Measurements from ENCODE around the gene SLC4A2.
A peak's percentile ranks its signal among the peaks of the same experiment; 100 is the strongest.

SLC4A2 gene

GRCh38 chr7:151081170-151082101 lies 22.0 kb downstream of the SLC4A2 start:
- DNase-seq = no peak

DNA sequence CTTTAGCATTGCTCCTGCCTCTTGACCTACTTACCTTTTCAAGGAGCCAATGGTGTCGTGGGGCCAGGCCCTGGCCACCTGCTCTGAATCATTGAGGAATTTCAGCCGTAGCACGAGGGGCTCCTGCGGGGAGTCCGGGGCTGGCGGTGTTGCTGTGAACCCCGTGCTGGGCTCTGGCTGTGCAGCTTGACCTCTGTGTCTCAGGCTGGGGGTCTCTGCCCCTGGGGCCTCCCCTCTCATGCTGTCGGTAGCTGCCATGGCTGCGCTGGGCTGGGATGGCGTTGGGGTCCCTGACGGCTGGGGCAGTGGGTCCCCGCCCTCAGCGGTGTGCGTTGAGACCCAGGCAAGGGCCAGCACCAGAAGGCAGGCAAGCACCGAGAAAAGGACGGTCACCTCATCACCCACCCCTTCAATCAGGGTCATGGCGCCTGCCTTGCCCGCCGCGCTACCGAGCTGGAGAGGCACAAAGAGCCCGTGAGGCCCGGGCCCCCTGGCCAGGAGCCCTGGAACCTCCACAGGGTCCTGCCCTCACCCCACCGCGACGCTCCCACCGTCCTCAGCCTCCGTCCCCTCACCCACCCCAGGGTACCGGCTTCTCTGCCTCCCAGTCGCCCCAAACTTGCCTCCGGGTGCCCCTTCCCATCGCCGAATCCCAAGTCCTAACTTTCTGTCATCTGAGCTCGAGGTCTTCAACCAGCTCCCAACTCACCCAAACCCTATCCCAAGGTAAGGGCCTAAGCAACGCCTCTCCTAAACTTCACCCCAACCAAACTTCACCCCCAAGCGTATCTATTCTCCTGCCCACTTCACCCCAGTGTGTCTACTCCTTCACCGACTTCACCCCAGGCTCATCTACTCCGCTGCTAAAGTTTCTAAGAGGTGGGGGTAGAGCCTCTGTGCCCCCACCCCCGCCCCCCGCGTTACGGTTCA lies 23.0 kb downstream of the SLC4A2 start:
- no peak for DNase-seq

DNA sequence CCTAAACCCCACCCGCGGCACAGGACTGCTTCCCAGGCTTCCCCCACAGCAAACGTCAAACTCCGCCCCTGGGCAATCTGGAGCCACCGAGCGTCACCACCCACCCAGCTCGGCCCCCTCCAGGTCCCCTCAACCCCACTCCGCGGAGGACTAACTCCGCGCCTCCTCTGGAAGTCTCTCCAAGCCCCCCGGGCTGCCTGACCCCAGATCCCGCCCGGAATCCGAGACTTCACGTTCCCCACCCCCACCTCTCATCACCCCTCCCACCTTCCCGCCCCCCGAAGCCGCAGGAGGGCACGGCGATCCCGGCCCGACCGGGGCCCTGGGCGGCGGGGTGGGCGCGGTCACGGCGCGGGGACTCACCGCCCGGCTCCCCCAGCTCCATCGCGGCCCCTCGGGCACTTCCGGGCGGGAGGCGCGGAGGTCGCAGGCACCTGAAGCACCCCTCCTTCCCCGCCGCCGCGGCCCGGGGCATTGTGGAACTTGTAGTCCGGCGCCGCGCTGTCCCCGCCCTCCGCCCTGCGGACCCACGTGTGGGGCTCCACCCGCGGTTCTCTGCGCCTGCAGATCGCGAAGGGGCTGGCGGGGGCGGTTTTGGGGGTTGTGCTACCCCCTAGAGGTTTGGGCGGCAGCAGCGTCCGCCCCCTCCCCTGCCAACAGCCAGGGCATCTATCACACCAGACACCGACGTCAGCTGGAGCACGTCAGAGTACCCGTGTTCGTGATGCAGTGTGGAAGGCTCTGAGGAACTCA lies 23.9 kb downstream of the SLC4A2 start, which contains the start of gene TMUB1:
TMUB1 (minus strand) TSS at position 423 of the 753 bp plus-strand sequence. CDS start 930 bp downstream, outside the sequence.
- peak; percentile 74 for DNase-seq

- no peak for DNase-seq
Observed at GRCh38 chr7:151083824-151084160, 24.4 kb downstream of the SLC4A2 start.

DNA sequence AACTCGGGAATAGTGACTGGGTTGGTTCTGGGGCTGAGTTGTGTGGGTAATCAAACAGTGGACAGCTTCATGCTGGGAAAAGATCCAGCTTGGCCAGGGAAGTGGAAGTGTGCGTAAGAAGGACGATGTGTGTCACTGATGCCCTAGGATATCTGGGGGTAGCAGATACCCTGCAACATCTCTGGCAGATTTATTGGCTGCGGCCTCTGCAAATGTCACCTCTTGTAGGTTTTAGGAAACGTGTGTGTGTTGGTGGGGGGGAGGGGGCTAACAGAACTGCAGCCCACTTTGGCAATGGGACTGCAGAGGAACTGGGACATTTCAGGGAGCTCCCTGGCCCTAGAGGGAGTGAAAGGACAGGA lies 25.9 kb downstream of the SLC4A2 start:
- no peak for DNase-seq

DNA sequence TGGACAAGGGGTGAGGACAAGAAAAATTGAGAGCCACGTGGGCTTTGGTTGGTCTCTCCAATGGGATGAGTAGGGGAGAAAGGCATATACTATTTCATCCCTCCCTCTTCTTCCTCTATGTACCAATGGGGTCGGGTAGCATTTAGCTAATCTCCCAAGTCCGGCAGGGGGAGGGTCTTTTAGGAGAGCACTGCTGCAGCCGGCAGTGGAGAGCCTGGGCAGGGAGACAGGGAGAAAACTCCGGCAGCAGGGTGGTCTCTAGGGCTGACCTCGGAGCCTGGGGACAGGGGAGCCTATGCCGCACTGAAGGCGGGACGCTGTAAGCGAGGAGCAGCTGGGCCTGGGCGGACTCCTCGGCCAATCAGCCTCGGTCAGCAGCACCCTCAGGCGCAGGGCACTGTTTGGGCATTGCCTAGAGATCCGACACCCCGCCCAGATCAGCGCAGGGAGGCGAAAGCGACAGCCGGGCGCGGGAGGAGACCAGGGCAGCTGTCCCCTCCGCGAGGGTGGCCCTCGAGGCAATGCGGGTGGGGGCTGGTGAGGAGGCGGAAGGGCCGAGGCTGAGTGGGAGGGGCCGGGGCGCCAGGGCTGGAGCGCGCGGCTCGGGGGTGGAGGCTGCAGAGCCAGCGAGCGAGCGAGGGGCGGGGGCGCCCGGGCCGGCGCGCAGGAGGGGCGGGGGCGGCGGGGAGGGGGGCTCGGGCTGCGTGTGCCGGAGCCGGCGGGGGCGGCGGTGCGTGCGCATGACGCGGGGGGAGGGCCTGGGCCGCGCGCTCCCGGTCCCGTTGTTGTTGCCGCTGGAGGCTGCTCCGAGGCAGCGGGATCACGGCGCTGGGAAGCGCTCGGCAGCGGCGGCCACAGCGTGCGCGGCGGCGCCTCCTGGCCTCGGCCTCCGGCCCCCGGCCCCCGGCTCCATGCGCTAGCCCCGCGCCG lies 26.6 kb downstream of the SLC4A2 start, which contains the start of gene AGAP3:
AGAP3 (plus strand) TSS at position 785 of the 930 bp plus-strand sequence. CDS start 267 bp downstream, outside the sequence.
- peak; percentile 29 for DNase-seq

- DNase-seq = no peak
Observed at GRCh38 chr7:151086802-151087244, 27.4 kb downstream of the SLC4A2 start.

- no peak for DNase-seq
Observed at GRCh38 chr7:151087245-151088018, 28.0 kb downstream of the SLC4A2 start.

DNA sequence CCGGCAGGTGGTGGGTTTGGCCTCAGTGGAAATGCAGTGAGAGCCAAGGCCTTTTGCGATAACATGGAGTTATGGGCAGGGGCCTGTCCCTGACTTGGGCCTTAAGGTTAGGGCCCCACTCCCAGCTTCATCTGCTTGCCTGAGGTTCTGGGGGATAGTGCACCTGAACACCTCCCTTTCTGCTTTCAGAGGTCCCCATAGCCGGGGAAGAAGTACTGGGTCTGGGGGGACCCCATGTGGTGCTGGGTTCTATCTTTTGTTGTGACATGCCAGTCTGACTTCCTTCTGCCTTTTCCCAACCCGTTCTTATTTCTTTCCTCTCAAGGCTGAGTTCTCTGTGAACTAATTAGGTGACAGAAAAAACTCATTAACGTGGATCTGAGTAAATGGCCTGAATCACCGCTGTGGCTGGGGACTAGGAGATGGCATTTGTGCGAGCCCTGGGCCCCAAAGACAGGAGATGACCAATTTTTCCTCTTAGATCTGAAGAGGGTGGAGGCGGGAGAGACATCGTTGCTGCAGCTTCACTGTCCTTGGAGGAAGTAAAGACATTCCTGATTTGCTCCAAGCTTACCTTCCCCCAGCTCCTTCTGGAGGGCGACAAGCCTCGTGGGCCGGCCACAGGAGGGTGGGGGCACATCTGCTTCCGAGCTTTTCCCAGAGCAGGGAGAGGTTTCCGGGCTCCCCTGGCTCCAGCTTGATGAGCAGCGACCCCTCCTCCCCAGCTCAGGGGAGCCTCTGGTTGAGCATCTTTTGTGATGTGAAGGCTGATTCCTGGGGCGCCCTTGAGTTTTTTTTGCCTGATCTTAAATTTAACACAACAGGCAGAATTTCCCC lies 28.8 kb downstream of the SLC4A2 start:
- DNase-seq = no peak

DNA sequence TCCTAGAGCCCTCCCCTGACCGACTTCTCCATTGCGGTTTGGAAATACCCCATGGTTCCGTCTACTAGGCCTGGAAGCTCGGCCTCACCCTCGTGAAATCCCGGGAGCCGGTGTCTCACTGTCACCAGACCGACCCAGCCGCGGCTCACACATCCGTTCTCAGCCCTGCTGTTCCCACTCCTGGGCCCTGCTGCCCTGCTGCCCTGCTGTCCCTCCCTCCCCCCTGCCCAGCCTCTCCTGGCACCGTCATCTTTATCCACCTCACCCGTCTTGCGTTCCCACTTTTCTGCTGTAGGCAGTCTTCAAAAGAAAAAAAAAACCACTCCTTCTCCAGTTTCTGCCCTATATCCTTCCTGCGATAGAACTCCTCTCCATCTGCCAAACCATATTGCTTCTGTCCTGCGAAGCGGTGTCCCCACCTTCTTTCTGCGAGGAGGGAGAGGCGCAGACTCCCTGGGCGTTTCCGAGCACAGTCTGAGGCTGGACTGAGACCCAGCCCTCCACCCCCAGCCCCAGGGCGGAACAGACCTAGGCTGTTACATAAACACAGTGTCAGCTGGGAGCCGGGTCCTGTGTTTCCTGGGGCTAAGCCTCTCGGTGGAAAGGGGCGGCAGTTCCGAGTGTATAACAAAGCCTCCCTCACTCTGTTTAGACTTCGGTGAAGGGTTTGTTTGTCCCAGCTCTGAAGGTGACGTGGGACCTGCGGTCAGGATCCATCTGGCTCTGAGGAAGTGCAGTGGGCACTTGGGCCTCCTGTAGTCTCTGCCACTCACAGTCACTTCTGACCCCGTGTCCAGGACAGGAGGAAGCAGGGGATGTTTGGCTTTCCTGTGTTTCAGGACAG lies 29.7 kb downstream of the SLC4A2 start:
- DNase-seq = no peak

- no peak for DNase-seq
Observed at GRCh38 chr7:151089893-151090730, 30.7 kb downstream of the SLC4A2 start.

DNA sequence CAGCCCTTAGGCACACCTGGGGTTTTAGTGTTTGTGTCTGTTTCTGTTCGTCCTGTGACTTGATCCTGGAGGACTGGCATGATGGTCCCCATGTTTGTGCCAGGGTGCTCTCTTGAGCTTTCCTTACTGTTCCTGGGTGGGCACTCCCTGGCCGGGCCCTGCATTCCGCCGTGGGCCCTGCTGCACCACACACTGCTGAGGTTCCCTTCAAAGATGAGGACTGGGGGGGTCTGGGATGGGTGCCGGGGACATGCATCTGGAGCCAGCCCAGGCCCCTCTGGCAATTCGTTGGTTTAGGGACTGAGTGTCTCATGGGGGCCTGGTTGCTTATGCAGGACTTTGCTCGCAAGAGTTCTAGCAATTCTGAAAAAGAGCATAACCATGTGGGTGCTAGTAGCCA lies 31.6 kb downstream of the SLC4A2 start:
- DNase-seq = no peak

DNA sequence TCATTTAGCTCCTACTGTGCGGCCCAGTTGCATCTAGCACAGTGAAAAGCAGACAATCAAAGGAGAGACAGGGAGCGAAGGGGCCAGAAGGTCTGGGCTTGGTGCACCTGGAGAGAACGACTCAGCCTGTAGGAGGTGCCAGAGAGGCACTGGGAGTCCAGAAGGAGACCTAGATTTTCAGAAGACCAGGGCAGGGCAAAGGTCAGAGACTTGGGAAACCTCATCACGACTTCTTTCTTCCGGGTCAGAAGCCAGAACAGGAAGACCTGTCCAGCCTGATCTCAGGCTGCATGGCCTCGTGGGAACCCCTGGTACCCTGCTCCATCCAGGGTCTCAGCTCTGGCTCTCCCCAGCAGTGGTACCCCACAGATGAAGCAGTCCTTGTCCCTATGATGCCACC lies 32.0 kb downstream of the SLC4A2 start:
- DNase-seq = no peak

- no peak for DNase-seq
Observed at GRCh38 chr7:151091988-151092387, 32.6 kb downstream of the SLC4A2 start.

GRCh38 chr7:151093748-151094147 lies 34.4 kb downstream of the SLC4A2 start:
- DNase-seq = no peak

GRCh38 chr7:151094675-151095074 lies 35.3 kb downstream of the SLC4A2 start:
- no peak for DNase-seq

- no peak for DNase-seq
Observed at GRCh38 chr7:151095123-151095797, 35.9 kb downstream of the SLC4A2 start.
